IMR-90 (cell line): Measurements from ENCODE around the gene PPP3R2.

Source experiments
- BHLHE40 ChIP-seq: fragments of 150-350 bp; IDR thresholded peaks from 2 replicates; pipeline ENCODE4 v1.6.1; 2016; ENCODE audit warnings: mild to moderate bottlenecking, low read depth, low read length
- CEBPB ChIP-seq: IDR thresholded peaks from 2 replicates; pipeline ENCODE4 v1.6.1; 2012; ENCODE audit warnings: low read depth, low read length, improper control_type of control experiment
- CHD1 ChIP-seq: IDR thresholded peaks from 2 replicates; pipeline ENCODE4 v1.6.1; 2012; ENCODE audit warnings: low read depth, low read length, improper control_type of control experiment
- ELK1 ChIP-seq: fragments of 150-350 bp; IDR thresholded peaks from 2 replicates; pipeline ENCODE4 v1.6.1; 2016; ENCODE audit warnings: low read depth, mild to moderate bottlenecking, low read length, moderate library complexity, borderline replicate concordance
- FOS ChIP-seq: fragments of 150-350 bp; IDR thresholded peaks from 2 replicates; pipeline ENCODE4 v1.6.1; 2016; ENCODE audit warnings: low read depth, low read length
- MAFK ChIP-seq: IDR thresholded peaks from 2 replicates; pipeline ENCODE4 v1.6.1; 2012; ENCODE audit warnings: low read depth, low read length, improper control_type of control experiment
- MAZ ChIP-seq: IDR thresholded peaks from 2 replicates; pipeline ENCODE4 v1.6.1; 2012; ENCODE audit warnings: low read depth, mild to moderate bottlenecking, low read length, improper control_type of control experiment, moderate library complexity, borderline replicate concordance
- NFE2L2 ChIP-seq: fragments of 150-350 bp; IDR thresholded peaks from 2 replicates; pipeline ENCODE4 v1.6.1; 2016; ENCODE audit warnings: low read depth, mild to moderate bottlenecking, low read length
- POLR2A ChIP-seq: IDR thresholded peaks from 2 replicates; pipeline ENCODE4 v1.6.1; 2012; ENCODE audit warnings: mild to moderate bottlenecking, low read depth, low read length
- RAD21 ChIP-seq: IDR thresholded peaks from 2 replicates; pipeline ENCODE4 v1.6.1; 2012; ENCODE audit warnings: low read length, improper control_type of control experiment
- RCOR1 ChIP-seq: IDR thresholded peaks from 2 replicates; pipeline ENCODE4 v1.6.1; 2012; ENCODE audit warnings: mild to moderate bottlenecking, low read length, improper control_type of control experiment; ENCODE audit not compliant: insufficient replicate concordance
- TF ChIP-seq, protein P1 (sequence below): conservative IDR thresholded peaks from 2 replicates; pipeline ENCODE4 v1.5.1; 2012; ENCODE audit warnings: mild to moderate bottlenecking, low read depth, low read length, improper control_type of control experiment
- TF ChIP-seq, protein P2 (sequence below): fragments of 150-350 bp; IDR thresholded peaks from 2 replicates; pipeline ENCODE4 v1.6.1; 2017; ENCODE audit warnings: mild to moderate bottlenecking, antibody characterized with exemption, low read length, low read depth

DNA sequence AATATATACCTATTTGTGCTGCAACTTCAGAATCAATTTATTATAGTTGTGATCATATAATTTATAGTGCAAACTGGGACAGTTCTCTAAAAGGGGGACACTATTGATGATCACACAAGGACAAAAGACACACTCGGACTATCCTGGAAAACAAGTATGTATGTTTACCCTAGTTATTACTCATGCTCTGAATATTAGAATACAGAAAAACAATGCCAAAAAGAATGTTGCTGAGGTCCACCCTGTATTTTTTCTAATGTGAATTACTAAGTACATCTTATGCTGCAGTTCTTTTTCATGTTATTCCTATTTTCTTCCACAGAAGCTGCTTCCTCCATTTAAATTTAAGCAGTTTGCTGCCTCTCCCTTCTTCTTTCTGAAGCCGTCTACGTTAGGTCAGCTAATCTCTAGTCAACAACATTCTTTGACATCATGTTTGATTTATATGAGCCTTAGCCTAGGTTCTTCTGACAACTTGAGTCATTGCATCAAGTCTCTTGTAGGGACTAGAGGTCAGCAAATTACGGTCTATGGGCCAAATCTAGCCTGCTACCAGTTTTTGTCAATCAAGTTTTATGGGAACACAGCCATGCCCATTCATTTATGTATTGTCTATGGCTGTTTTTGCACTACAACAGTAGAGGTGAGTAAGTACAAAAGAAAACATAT lies 40.1 kb upstream of the PPP3R2 start:
- TF ChIP-seq, protein P1, sequence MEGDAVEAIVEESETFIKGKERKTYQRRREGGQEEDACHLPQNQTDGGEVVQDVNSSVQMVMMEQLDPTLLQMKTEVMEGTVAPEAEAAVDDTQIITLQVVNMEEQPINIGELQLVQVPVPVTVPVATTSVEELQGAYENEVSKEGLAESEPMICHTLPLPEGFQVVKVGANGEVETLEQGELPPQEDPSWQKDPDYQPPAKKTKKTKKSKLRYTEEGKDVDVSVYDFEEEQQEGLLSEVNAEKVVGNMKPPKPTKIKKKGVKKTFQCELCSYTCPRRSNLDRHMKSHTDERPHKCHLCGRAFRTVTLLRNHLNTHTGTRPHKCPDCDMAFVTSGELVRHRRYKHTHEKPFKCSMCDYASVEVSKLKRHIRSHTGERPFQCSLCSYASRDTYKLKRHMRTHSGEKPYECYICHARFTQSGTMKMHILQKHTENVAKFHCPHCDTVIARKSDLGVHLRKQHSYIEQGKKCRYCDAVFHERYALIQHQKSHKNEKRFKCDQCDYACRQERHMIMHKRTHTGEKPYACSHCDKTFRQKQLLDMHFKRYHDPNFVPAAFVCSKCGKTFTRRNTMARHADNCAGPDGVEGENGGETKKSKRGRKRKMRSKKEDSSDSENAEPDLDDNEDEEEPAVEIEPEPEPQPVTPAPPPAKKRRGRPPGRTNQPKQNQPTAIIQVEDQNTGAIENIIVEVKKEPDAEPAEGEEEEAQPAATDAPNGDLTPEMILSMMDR: no peak
- no peak for TF ChIP-seq POLR2A
- TF ChIP-seq, protein P2, sequence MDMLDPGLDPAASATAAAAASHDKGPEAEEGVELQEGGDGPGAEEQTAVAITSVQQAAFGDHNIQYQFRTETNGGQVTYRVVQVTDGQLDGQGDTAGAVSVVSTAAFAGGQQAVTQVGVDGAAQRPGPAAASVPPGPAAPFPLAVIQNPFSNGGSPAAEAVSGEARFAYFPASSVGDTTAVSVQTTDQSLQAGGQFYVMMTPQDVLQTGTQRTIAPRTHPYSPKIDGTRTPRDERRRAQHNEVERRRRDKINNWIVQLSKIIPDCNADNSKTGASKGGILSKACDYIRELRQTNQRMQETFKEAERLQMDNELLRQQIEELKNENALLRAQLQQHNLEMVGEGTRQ: no peak
- TF ChIP-seq CHD1: no peak
- no peak for TF ChIP-seq RCOR1
- no peak for TF ChIP-seq FOS
- no peak for TF ChIP-seq CEBPB
- no peak for TF ChIP-seq MAZ
- TF ChIP-seq ELK1: no peak
- TF ChIP-seq BHLHE40: no peak
- TF ChIP-seq NFE2L2: no peak
- TF ChIP-seq MAFK: no peak
- no peak for TF ChIP-seq RAD21
